Fibroblast of the aortic adventitia (primary cell): ENCODE data around the gene DLST. TPM values are rescaled to one million over a fixed set of nuclear protein-coding genes. Genes with fewer than 3 reads are reported as not detected.

Experiments
- DNase-seq: peaks from one replicate; pipeline ENCODE4 v3.0.0-alpha.2; 2010; ENCODE audit warnings: low read depth
- H3K4me3 ChIP-seq: 2 replicates; pipeline ENCODE4 v1.5.1; 2011; ENCODE audit warnings: low read depth, mild to moderate bottlenecking, control low read depth, low read length, moderate library complexity
- total RNA-seq: library from RNA; depleted of rRNA; stranded (reverse); fragments of >200 nt; gene quantifications from 2 replicates; pipeline ENCODE4 v1.2.3, GENCODE V29; 2012; ENCODE audit warnings: low replicate concordance
- TF ChIP-seq, protein P1 (sequence below): IDR thresholded peaks from 2 replicates; pipeline ENCODE4 v1.5.1; 2011; ENCODE audit warnings: mild to moderate bottlenecking, low read length, control low read depth, inconsistent platforms; ENCODE audit not compliant: insufficient read depth

DLST gene
- total RNA-seq, 1 donor = 68.5 TPM

DNA sequence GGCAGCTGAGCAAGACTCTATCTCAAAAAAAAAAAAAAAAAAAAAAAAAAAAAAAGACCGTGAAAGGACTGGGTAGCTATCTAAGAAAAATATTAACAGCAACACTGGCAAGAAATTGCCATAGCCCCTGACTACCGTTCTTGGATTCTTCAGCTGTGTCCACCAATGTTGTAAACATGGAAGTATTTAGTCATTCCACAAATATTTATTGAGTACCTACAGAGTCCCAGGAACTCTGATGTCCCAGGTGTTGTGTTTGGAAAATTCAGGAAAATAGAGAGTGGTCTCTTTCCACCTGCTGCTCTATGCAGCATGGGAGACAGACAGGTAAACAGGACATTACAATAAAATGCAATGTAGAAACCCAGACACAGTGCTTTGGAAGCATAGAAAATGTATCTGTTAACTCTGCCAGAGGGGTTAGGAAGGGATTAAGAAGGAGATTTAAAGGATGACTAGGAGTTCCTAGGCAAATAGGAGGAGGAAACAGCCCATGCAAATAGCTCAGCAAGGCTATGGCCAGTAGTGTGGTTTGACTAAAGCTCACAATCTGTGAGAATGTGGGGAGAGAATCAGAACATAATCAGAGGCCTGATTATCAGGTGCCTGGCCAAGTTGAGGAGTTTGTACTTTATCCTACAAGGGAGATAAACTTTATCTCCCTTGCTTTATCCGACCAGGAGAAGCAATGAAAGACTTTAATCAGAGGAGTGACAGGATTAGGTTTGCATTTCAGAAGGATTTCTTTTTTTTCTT lies 2.1 kb upstream of the DLST start:
- no peak overlapping the region for H3K4me3 ChIP-seq
- no peak for DNase-seq
- TF ChIP-seq, protein P1, sequence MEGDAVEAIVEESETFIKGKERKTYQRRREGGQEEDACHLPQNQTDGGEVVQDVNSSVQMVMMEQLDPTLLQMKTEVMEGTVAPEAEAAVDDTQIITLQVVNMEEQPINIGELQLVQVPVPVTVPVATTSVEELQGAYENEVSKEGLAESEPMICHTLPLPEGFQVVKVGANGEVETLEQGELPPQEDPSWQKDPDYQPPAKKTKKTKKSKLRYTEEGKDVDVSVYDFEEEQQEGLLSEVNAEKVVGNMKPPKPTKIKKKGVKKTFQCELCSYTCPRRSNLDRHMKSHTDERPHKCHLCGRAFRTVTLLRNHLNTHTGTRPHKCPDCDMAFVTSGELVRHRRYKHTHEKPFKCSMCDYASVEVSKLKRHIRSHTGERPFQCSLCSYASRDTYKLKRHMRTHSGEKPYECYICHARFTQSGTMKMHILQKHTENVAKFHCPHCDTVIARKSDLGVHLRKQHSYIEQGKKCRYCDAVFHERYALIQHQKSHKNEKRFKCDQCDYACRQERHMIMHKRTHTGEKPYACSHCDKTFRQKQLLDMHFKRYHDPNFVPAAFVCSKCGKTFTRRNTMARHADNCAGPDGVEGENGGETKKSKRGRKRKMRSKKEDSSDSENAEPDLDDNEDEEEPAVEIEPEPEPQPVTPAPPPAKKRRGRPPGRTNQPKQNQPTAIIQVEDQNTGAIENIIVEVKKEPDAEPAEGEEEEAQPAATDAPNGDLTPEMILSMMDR = no peak

DNA sequence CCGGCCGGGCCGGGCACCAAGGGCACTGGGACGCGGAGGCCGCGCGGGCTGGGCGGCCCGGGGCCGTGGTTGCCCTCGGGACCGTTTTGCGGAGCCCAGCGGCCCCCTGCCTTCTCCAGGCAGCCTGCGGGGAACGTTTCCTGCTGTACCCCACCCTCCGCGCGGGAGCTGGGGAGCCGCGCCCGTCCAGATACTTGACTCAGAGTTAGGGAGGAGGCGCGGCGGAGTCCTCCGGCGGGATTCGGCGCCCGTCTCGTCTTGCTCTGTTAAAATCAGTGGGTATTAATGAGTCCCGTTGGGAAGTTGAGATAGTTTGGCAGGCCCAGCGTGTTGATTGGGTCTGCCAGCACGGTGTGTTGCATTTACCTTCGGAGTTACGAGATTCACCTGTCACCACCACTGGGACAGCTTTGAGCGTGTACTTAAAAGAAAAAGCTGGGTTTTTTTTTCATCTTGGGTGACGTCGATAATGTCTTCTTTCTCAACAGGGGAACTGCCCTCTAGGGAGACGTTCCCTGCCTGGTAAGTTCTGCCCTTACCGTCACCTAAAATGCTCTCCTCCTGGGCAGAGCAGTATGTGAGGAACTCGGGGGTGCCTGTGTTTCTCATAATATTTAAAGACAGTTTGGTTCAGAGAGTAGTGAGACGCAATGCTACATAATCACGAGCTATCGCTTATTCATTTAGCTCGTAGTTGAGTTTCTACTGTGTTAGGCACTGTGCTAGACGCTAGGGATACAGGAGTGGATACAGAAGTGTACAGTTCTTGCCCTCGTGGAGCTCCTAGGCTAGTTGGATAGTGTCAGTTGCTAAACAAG lies 596 bp downstream of the DLST start:
- TF ChIP-seq, protein P1 = no peak
- peak overlapping the region; percentile 75 for H3K4me3 ChIP-seq
- DNase-seq = peak; percentile 63

DNA sequence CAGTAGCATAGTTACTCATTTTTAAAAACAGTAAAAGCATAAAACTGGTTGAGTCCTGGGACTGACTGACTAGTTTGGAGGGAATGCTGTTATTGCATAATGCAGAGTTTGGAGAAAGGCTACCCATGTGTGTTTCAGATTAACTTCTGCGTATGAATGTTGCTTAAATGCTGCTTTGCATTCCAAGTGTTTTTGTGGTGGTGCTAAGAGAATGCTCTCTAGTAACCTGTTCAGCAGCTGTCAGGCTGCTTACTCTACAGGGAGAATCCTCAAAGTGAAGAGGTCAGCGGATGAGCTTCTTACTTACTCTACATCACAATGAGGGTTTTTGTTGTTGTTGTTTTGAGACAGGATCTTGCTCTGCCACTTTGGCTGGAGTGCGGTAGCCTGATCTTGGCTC lies 4.3 kb downstream of the DLST start:
- TF ChIP-seq, protein P1 = no peak
- no peak overlapping the region for H3K4me3 ChIP-seq

DNA sequence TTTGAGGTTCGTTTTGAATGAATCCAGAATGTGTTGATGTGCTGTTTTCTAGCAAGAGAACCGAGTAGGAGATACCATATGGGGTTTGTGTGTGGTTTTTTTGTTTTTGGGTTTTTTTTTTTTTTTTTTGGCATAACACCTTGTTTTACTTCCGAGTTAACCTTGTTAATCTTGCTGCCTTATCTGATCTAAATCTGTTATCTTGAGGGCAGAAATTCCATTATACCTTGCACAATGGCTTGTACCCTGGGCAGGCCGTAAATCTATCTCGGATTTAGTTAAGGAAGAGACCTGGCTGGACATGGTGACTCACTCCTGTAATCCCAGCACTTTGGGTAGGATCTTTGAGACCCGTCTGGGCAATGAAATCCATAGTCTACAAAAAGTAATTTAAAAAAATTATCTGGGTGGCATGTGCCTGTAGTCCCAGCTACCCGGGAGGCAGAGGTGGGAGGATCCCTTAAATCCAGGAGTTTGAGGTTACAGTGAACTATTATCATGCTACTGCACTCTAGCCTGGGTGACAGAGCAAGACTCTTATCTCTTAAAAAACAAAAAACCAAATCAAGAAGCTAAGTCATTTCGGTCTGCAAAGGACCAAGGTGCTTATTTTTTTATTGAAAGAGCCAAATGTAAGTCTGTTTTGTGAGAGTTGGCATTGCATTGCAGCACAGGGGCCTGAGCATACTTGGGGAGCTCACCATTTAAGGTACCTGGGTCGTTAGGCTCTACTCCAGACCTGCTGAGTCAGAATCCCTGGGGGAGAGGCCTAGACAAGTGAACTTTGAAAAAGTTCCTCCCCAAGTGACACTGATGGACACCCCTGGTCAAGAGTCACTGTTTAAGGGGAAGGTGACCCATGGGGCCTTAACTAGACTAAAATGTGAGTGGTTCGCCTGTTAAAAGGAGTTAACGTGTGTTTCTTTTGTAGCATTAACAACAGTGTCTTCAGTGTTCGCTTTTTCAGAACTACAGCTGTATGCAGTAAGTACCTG lies 6.7 kb downstream of the DLST start:
- peak; percentile 50 for DNase-seq

More for the DNA sequence above, 4.3 kb downstream of the DLST start:
- peak; percentile 97 for DNase-seq

DNA sequence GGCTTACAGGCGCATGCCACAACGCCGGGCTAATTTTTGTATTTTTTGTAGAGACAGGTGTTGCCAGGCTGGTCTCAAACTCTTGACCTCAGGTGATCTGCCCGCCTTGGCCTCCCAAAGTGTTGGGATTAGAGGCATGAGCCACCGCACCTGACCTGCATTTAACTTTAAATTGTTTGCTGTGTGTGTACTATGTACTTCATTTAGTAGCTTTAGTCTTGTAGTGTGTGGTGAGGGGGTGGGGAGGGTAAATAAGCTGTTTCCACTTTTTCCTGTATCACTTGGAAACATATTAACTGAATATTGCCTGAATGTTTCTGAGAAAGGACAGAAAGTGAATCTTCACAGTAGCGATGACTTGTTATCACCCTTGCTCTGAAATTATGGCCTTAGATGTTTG lies 8.5 kb downstream of the DLST start:
- TF ChIP-seq, protein P1 = no peak
- DNase-seq = no peak
- H3K4me3 ChIP-seq = no peak overlapping the region

More for the DNA sequence above, 6.7 kb downstream of the DLST start:
- TF ChIP-seq, protein P1 = no peak
- H3K4me3 ChIP-seq = no peak overlapping the region

DNA sequence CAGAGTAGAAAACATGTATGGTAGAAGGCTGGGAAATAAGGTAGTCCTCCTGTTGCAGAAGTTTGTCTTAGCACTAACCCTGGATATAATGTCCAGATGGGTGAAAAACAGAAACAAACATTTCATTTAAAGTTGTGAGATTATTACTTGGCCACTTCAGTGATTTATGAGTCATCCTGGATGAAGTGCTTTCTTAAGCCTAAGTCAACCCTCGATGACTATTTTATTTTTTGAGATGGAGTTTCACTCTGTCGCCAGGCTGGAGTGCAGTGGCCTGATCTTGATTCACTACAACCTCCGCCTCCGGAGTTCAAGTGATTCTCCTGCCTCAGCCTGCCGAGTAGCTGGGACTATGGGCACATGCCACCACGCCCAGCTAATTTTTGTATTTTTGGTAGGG lies 10.2 kb downstream of the DLST start:
- TF ChIP-seq, protein P1 = no peak
- no peak overlapping the region for H3K4me3 ChIP-seq
- peak; percentile 68 for DNase-seq
